Bronchial epithelial cell (primary cell): Measurements from ENCODE around the gene GRIK4. TPM values are rescaled to one million over a fixed set of nuclear protein-coding genes. Genes with fewer than 3 reads are reported as not detected.

Experiments
- DNase-seq: peaks from one replicate; pipeline ENCODE4 v3.0.0-alpha.2; 2010; ENCODE audit warnings: low read depth
- FAIRE-seq: peaks from 2 replicates; lab custom pipeline; 2011; peaks lifted over from hg19 to GRCh38; lab: Jason Lieb, UNC
- H3K27me3 ChIP-seq: 2 replicates; pipeline ENCODE4 v1.5.1; 2011; ENCODE audit warnings: low read length; ENCODE audit not compliant: control insufficient read depth, insufficient read depth
- H3K36me3 ChIP-seq: 2 replicates; pipeline ENCODE4 v1.5.1; 2011; ENCODE audit warnings: low read length; ENCODE audit not compliant: control insufficient read depth, insufficient read depth
- H3K4me3 ChIP-seq: 2 replicates; pipeline ENCODE4 v1.5.1; 2011; ENCODE audit warnings: mild to moderate bottlenecking, low read depth, low read length, control low read depth
- CTCF ChIP-seq: IDR thresholded peaks from 2 replicates; pipeline ENCODE4 v1.5.1; 2011; ENCODE audit warnings: mild to moderate bottlenecking, moderate library complexity, low read length, control low read depth, inconsistent platforms; ENCODE audit not compliant: insufficient read depth, severe bottlenecking
- total RNA-seq: library from RNA; depleted of rRNA; stranded (reverse); fragments of >200 nt; gene quantifications from 2 replicates; pipeline ENCODE4 v1.2.1, GENCODE V29; 2014

Gene GRIK4
- total RNA-seq, 1 donor from 2014 or later = not detected

DNA sequence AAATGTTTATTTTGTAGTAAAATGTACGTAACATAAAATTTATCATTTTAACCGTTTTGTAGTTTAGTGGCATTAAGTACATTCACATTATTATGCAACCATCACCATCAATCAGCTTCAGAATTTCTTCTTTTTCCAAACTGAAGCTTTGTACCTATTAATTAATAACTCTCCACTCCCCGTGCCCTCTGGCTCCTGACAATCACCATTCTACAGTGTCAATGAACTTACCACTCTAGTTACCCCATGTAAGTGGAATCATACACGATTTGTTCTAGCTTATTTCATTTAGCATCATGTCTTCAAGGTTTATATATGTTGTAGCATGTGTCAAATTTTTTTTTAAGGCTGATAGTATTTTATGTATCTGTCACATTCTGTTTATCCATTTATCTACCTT is 522.1 kb downstream of the GRIK4 start:
- FAIRE-seq (no peak), DNase-seq (no peak)
- TF ChIP-seq CTCF = no peak
- Histone ChIP-seq H3K4me3 (no peak overlapping the region), H3K36me3 (no peaks in the 10 kb centered on the region), H3K27me3 (no peaks in the 10 kb centered on the region)

DNA sequence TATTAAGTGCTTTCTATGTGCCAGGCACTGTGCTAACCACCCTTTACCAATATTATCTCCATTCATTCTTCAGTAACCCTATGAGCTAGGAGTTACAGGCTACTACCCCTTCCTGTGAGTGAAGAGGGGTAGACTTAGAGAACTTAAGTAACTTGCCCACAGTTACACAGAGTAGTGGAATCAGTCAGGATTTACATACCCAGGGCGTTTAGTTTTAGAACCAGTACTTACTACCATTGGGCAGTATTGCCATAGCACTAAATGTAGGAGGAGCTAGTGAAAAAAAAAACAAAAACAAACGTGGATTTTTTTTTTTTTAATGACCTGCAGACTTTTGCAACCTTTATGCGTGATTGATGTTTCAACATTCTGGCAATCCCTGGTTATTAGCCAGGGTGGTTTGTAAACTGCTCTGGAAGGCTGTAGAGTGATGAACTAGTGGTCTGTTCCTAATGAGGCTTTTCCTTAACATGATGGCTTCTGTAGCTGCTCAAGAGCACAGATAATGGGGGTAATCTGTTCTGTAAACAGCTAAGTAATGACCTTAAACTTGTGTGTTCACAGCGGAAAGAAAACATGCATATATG is 523.7 kb downstream of the GRIK4 start:
- Histone ChIP-seq H3K36me3 (no peaks in the 10 kb centered on the region), H3K4me3 (no peak overlapping the region), H3K27me3 (no peaks in the 10 kb centered on the region)
- DNase-seq = no peak
- no peak for TF ChIP-seq CTCF
- no peak for FAIRE-seq

DNA sequence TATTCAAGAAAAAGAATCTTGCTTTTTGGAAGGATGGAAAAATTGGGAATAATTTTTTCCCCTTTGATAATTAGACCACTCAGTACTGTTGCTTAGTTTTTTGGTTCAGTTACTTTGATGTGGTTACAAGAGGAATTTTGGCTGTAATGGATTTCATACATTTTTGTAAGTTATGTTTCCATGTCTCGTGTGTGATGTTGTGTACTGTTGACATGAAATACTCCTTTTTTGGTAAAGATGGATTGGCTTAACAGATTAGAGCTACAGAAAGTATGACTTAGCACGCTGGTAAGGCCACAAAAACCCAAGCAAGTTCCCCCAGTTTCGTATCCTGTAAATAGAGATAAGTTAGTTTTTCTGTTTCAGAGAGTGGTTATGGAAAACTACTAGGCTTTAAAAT is 524.2 kb downstream of the GRIK4 start:
- no peaks in the 10 kb centered on the region for H3K27me3 ChIP-seq
- H3K36me3 ChIP-seq = no peaks in the 10 kb centered on the region
- no peak overlapping the region for H3K4me3 ChIP-seq
- DNase-seq = no peak
- no peak for FAIRE-seq
- no peak for TF ChIP-seq CTCF

- no peak for TF ChIP-seq CTCF
- H3K27me3 ChIP-seq = no peaks in the 10 kb centered on the region
- no peaks in the 10 kb centered on the region for H3K36me3 ChIP-seq
- FAIRE-seq (no peak), DNase-seq (no peak)
- no peak overlapping the region for H3K4me3 ChIP-seq
Measured at GRCh38 chr11:121037016-121037415, 525.5 kb downstream of the GRIK4 start.

Other genes with a start within 250 kb of the GRIK4 start
- gene TLCD5, start 186.4 kb upstream of the GRIK4 start, total RNA-seq = 1.7 and 1.8 TPM in 2 replicates
- 65.6 and 87.6 TPM in 2 replicates for gene ARHGEF12, start 175.3 kb upstream of the GRIK4 start, total RNA-seq